GM12892 (cell line): ENCODE measurements around the gene RAB35.

Source experiments
- POLR2A ChIP-seq: IDR thresholded peaks from 2 replicates; pipeline ENCODE4 v1.6.1; 2011; ENCODE audit warnings: low read depth, low read length, control low read depth
- POLR2AphosphoS5 ChIP-seq: IDR thresholded peaks from 2 replicates; pipeline ENCODE4 v1.6.1; 2011; ENCODE audit warnings: low read depth, low read length, control low read depth

- TF ChIP-seq POLR2A (no peak), POLR2AphosphoS5 (no peak)
Measured at GRCh38 chr12:120136093-120136770, 19.7 kb upstream of the RAB35 start.
